SU-DHL-6 (cell line): ENCODE measurements around the gene CRYGS.

Source experiments
- H2AFZ ChIP-seq: fragments of 200-600 bp; sonication (generic); 2 replicates; pipeline ENCODE4 v1.6.1; 2014; ENCODE audit warnings: low read depth, mild to moderate bottlenecking, moderate library complexity, mixed read lengths, antibody characterized with exemption, low read length; ENCODE audit not compliant: severe bottlenecking
- H3F3A ChIP-seq: fragments of 200-600 bp; shearing (Covaris generic); 2 replicates; pipeline ENCODE4 v1.6.0; 2016; ENCODE audit warnings: antibody characterized with exemption, mild to moderate bottlenecking; ENCODE audit not compliant: insufficient read depth
- H3K27ac ChIP-seq: fragments of 200-600 bp; sonication (generic); 2 replicates; pipeline ENCODE4 v1.5.1; 2016; ENCODE audit warnings: low read depth, mild to moderate bottlenecking, low read length, moderate library complexity, mixed read lengths
- H3K27me3 ChIP-seq: fragments of 200-600 bp; sonication (generic), shearing (Covaris generic); 2 replicates; pipeline ENCODE4 v1.6.0; 2014; ENCODE audit warnings: mild to moderate bottlenecking, low read length
- H3K36me3 ChIP-seq: fragments of 200-600 bp; sonication (generic); 2 replicates; pipeline ENCODE4 v1.6.1; 2014; ENCODE audit warnings: mild to moderate bottlenecking, low read length, mixed read lengths
- H3K4me2 ChIP-seq: fragments of 300-600, 200-600 bp; shearing (Covaris generic), sonication (generic); 2 replicates; pipeline ENCODE4 v1.6.0; 2014; ENCODE audit warnings: low read length, low read depth, mild to moderate bottlenecking; ENCODE audit not compliant: poor library complexity, severe bottlenecking
- H3K4me3 ChIP-seq: fragments of 200-600 bp; sonication (generic); 2 replicates; pipeline ENCODE4 v1.5.1; 2014; ENCODE audit warnings: antibody characterized with exemption, low read length, mild to moderate bottlenecking, mixed read lengths; ENCODE audit not compliant: insufficient read depth, poor library complexity, severe bottlenecking
- H3K79me2 ChIP-seq: fragments of 200-600 bp; sonication (generic); 2 replicates; pipeline ENCODE4 v1.6.1; 2014; ENCODE audit warnings: mild to moderate bottlenecking, low read length, moderate library complexity; ENCODE audit not compliant: insufficient read depth
- H3K9ac ChIP-seq: fragments of 200-600 bp; sonication (generic); 2 replicates; pipeline ENCODE4 v1.7.0; 2014; ENCODE audit warnings: mild to moderate bottlenecking, low read length
- H3K9me2 ChIP-seq: fragments of 200-600 bp; sonication (generic); replicated peaks from 2 replicates; pipeline ENCODE4 v1.6.1; 2014; ENCODE audit warnings: low read length; ENCODE audit not compliant: insufficient read depth
- H3K9me3 ChIP-seq: fragments of 200-600 bp; sonication (generic); 2 replicates; pipeline ENCODE4 v1.6.1; 2014; ENCODE audit warnings: low read length, mixed read lengths; ENCODE audit not compliant: insufficient read depth
- H4K20me1 ChIP-seq: fragments of 200-600 bp; sonication (generic); 2 replicates; pipeline ENCODE4 v1.6.1; 2014; ENCODE audit warnings: low read depth, mild to moderate bottlenecking, antibody characterized with exemption, low read length, moderate library complexity, mixed read lengths
- CTCF ChIP-seq: fragments of 200-600 bp; sonication (generic); IDR thresholded peaks from one replicate; pipeline ENCODE4 v1.5.1; 2017; ENCODE audit warnings: antibody characterized with exemption, mild to moderate bottlenecking, low read length, moderate library complexity; ENCODE audit not compliant: insufficient read depth, poor library complexity, severe bottlenecking
- EZH2phosphoT487 ChIP-seq: fragments of 200-600 bp; sonication (generic), shearing (Covaris generic); conservative IDR thresholded peaks from 2 replicates; pipeline ENCODE4 v1.6.1; 2018; ENCODE audit warnings: mild to moderate bottlenecking, antibody characterized with exemption, low read length, moderate library complexity, mixed read lengths

CRYGS gene

GRCh38 chr3:186526256-186526606 lies 17.9 kb downstream of the CRYGS start:
- Histone ChIP-seq H3K27ac (no peak overlapping the region), H4K20me1 (no peaks in the 10 kb centered on the region), H3K27me3 (no peaks in the 10 kb centered on the region), H3K9ac (no peak overlapping the region), H3K79me2 (no peaks in the 10 kb centered on the region), H3K36me3 (no peaks in the 10 kb centered on the region), H3F3A (no peaks in the 10 kb centered on the region), H3K4me2 (peak overlapping the region; percentile 18), H2AFZ (no peak overlapping the region), H3K4me3 (no peak overlapping the region), H3K9me3 (no peaks in the 10 kb centered on the region), H3K9me2 (no peaks in the 10 kb centered on the region)
- no peak for TF ChIP-seq EZH2phosphoT487
- no peak for TF ChIP-seq CTCF

DNA sequence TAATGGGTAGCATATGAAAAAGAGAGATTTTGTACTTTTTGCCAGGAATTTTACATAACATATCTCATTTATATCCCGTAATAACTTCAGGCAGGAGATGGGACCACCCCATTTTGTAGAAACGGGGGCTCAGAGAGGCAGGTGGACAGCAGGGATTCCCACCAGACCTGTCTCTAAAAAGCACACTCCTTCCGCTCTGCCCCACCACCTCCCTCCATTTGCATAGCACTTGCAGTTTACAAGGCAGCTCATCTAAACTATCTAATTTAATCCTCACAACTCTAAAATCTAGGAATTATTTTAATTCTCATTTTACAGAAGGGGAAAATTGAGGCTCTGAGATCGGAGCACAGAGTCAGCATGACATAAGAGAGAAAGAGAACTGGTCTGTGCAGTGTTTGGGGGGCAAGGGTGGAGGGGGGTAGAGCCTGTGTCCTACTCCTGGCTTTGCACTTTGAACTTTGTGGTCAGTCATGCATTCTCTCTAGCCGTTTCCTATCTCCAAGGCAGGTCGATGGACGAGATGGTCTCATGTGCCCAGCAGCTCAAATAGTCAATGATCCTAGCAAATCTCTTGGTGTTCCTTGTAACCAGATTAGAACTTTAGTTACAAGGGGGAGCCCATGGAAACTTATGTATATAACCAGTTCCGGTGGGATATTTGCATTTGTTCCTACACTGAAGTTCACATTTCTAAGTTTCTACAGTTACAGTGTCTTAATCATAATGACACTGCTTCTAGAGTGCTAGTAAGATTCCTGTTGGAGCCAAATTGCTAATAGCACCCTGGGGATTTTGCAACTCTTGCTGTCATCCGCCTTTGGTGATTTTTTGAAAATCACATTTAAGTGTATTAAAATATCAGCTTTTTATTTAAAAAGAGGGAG lies 18.6 kb downstream of the CRYGS start:
- Histone ChIP-seq H3K27ac (no peak overlapping the region), H3K9me2 (no peaks in the 10 kb centered on the region), H2AFZ (no peak overlapping the region), H3K9me3 (no peaks in the 10 kb centered on the region), H3K4me3 (no peak overlapping the region), H3K9ac (no peak overlapping the region), H3K79me2 (no peaks in the 10 kb centered on the region), H4K20me1 (no peaks in the 10 kb centered on the region), H3K36me3 (no peaks in the 10 kb centered on the region), H3K27me3 (no peaks in the 10 kb centered on the region), H3F3A (no peaks in the 10 kb centered on the region), H3K4me2 (peak overlapping the region; percentile 18)
- TF ChIP-seq EZH2phosphoT487 (no peak), CTCF (no peak)

- no peaks in the 10 kb centered on the region for H3K79me2 ChIP-seq
- no peaks in the 10 kb centered on the region for H3F3A ChIP-seq
- no peak overlapping the region for H3K9ac ChIP-seq
- H4K20me1 ChIP-seq: no peaks in the 10 kb centered on the region
- H3K27me3 ChIP-seq: no peaks in the 10 kb centered on the region
- no peaks in the 10 kb centered on the region for H3K9me2 ChIP-seq
- no peak for TF ChIP-seq EZH2phosphoT487
- no peak for TF ChIP-seq CTCF
- H2AFZ ChIP-seq: no peak overlapping the region
- H3K27ac ChIP-seq: no peak overlapping the region
- H3K36me3 ChIP-seq: no peaks in the 10 kb centered on the region
- H3K4me3 ChIP-seq: no peak overlapping the region
- H3K9me3 ChIP-seq: no peaks in the 10 kb centered on the region
- H3K4me2 ChIP-seq: no peak overlapping the region
These were observed 19.6 kb downstream of the CRYGS start for GRCh38 chr3:186524616-186525015.
